Right cardiac atrium (tissue), 5 donors: Measurements from ENCODE around the gene SORL1. TPM values are rescaled to one million over a fixed set of nuclear protein-coding genes. Genes with fewer than 3 reads are reported as not detected.
"Not testable (repeated sequence)": the region's sequence is repeated elsewhere in the genome, so short reads cannot be mapped to it uniquely, and the experiment has no call there.

ENCODE experiments used
- ATAC-seq, 2 donors: fragments of 200-7000 bp; cut with Tn5 transposase; one replicate each; pipeline versions ENCODE4 v1.8.0 to v1.9.1; 2020; ENCODE audit warnings: moderate library complexity in 2 of 2, mild to moderate bottlenecking in 1 of 2
- DNase-seq, 3 donors: peaks; one replicate each; pipeline ENCODE4 v3.0.0-alpha.2; 2020
- H3K27ac ChIP-seq: one replicate; pipeline ENCODE4 v1.5.1; 2013; ENCODE audit warnings: mild to moderate bottlenecking, low read length, control low read depth, moderate library complexity
- H3K27me3 ChIP-seq: one replicate; pipeline ENCODE4 v1.6.1; 2013; ENCODE audit not compliant: control insufficient read depth, insufficient read depth
- H3K4me1 ChIP-seq: one replicate; pipeline ENCODE4 v1.6.1; 2013; ENCODE audit warnings: low read length; ENCODE audit not compliant: control insufficient read depth, insufficient read depth
- H3K4me3 ChIP-seq: one replicate; pipeline ENCODE4 v1.5.1; 2013; ENCODE audit warnings: low read length, control low read depth
- H3K9me3 ChIP-seq: one replicate; pipeline ENCODE4 v1.6.1; 2013; ENCODE audit warnings: low read length; ENCODE audit not compliant: control insufficient read depth
- WGBS: extraction: QIAGEN DNeasy Blood & Tissue Kit; methylation state at CpG from one replicate; pipeline ENCODE4 v1.1.7; 2013; 5-methylcytosine and 5-hydroxymethylcytosine counted together
- intact Hi-C, 4 donors: fragments of 100-400 bp; cut with DNase I; formaldehyde crosslinking; loops; one replicate each; pipeline versions ENCODE4 v1.11.0 to v1.14.0; 2022 to 2023
- polyA plus RNA-seq: library from polyadenylated mRNA; stranded (reverse); fragments of 200-250 nt; gene quantifications from one replicate; pipeline ENCODE4 v1.2.3, GENCODE V29; 2013
- total RNA-seq, 4 donors: library from RNA; stranded (reverse); fragmentation: NEBNext Ultra II Directional; extraction: Animal tissue kit (Norgen Biotek cat#: 25700); gene quantifications; one replicate each; pipeline ENCODE4 v1.2.1, GENCODE V29; 2021
- donor health status: healthy with polysubstance abuse.
- donor health status: DM: no; HTN: yes; CAD: no.
- donor health status: DM: no; HTN: no; CAD: no.
- donor health status: DM: no; HTN: yes; CAD: no; lungs with severe emphysema.
- donor health status: DM: yes; HTN: yes; CAD: no.

Gene SORL1
- total and polyA plus RNA-seq, 5 donors: 0.57 to 9.2 (median 5.3) TPM

- Histone ChIP-seq H3K9me3 (no peaks in the 10 kb centered on the region), H3K4me1 (no peaks in the 10 kb centered on the region), H3K27ac (no peak overlapping the region), H3K4me3 (no peak overlapping the region), H3K27me3 (no peaks in the 10 kb centered on the region)
- no peak for DNase-seq
- WGBS: 87% methylated on average over 6 of the region's 6 CpGs
- intact Hi-C loops: no loop called here
- no peak for ATAC-seq
Measured at GRCh38 chr11:121488641-121489040, 36.5 kb downstream of the SORL1 start.

DNA sequence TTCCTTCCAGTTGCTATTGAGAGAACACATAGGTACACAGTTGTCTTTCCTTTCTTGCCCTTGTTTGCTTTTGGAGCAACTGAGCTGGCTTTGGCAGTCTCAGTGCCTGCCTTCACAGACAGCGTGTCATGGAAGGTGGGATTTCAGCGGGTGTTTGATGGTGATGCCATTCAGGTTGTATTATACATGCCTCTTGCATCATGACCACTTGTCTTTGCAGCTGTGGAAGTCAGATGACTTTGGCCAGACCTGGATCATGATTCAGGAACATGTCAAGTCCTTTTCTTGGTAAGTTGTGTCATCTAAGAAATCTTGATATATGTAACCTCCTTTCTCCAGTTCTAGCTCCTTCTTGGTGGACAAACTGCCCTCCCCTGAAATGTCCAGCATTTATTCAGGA lies 37.7 kb downstream of the SORL1 start:
- ATAC-seq (no peak), DNase-seq (no peak)
- intact Hi-C loops: no loop called here
- Histone ChIP-seq H3K4me3 (no peak overlapping the region), H3K27ac (no peak overlapping the region), H3K9me3 (no peaks in the 10 kb centered on the region), H3K27me3 (no peaks in the 10 kb centered on the region), H3K4me1 (no peaks in the 10 kb centered on the region)
- 94% methylated on average over 2 of the region's 2 CpGs for WGBS

DNA sequence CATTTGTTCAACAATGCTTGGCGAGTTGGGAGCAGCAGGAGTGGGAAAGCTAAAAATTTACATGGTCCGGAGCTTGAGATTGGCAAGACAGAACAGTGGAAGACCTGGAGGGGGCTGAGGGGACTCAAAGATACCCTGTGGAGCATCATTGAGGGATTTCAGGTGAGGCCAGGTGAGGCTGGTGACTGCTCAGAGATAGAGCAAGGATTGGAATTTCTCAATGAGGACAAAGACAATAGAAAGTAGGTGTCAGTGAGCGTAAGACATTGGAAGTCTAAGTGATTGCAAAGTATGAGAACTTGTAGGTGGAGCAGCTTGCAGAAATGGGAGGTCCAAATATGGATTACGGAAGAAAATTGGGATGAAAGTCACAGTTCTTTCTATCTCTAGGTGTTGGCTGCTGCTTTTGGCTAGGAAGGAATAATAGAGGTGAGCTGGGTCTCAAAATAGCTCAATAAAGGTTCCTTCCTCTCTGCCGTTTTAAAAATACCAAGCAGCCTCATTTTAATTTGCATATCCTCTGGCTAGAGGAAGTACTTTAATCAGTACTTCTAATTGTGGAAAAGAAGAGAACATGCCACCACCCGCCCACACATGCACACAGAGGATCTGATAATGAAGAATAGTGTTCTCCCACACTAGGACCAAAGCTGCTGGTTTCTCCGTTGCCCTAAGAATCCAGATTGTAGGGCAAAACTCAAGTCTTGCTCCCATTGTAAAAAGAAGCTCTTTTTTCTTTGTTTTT lies 42.4 kb downstream of the SORL1 start:
- 64% methylated on average over 7 of the region's 7 CpGs for WGBS
- H3K27ac ChIP-seq: no peak overlapping the region

GRCh38 chr11:121497176-121497998 lies 45.3 kb downstream of the SORL1 start:
- Histone ChIP-seq H3K27me3 (no peaks in the 10 kb centered on the region), H3K4me3 (no peak overlapping the region), H3K9me3 (no peaks in the 10 kb centered on the region), H3K27ac (no peak overlapping the region), H3K4me1 (no peaks in the 10 kb centered on the region)
- ATAC-seq (no peak), DNase-seq (no peak)
- 65% methylated on average over 5 of the region's 5 CpGs for WGBS
- intact Hi-C loops: no loop called here

More for the DNA sequence above, 42.4 kb downstream of the SORL1 start:
- intact Hi-C loops: no loop called here
- Histone ChIP-seq H3K27me3 (no peaks in the 10 kb centered on the region), H3K9me3 (no peaks in the 10 kb centered on the region), H3K4me3 (no peak overlapping the region), H3K4me1 (no peaks in the 10 kb centered on the region)
- ATAC-seq (no peak), DNase-seq (no peak)

- DNase-seq (no peak), ATAC-seq (no peak)
- Histone ChIP-seq H3K4me1 (no peaks in the 10 kb centered on the region), H3K27ac (no peak overlapping the region), H3K4me3 (no peak overlapping the region), H3K27me3 (no peaks in the 10 kb centered on the region), H3K9me3 (no peaks in the 10 kb centered on the region)
- 18% methylated on average over 2 of the region's 2 CpGs for WGBS
- intact Hi-C loops: no loop called here
Measured at GRCh38 chr11:121499405-121499804, 47.3 kb downstream of the SORL1 start.

- Histone ChIP-seq H3K27me3 (no peaks in the 10 kb centered on the region), H3K9me3 (no peaks in the 10 kb centered on the region), H3K4me1 (no peaks in the 10 kb centered on the region), H3K27ac (no peak overlapping the region), H3K4me3 (no peak overlapping the region)
- intact Hi-C loops: no loop called here
- ATAC-seq: no peak
- DNase-seq: no peak
- WGBS: 47% methylated on average over 2 of the region's 2 CpGs
Measured at GRCh38 chr11:121500275-121500674, 48.2 kb downstream of the SORL1 start.

DNA sequence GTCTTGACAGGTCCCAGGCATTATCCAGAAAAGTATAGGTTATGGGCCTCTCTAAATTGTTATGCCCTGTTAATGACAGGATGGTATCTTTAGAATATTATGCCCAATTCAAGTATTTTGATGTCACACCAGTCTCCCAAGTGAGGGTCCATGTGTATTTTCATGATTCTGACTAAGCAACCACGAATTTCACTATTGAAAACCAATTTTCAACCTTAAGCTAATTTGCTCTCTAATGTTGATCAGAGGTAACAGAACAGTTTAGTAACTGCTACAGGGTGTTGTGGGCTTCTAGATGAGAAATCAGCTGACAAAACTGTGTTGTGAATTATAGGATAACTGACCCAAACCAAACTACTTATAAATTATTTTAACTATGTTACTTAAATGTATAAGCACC lies 48.6 kb downstream of the SORL1 start:
- intact Hi-C loops: no loop called here
- WGBS: 73% methylated on average over 1 of the region's 1 CpG
- DNase-seq (no peak), ATAC-seq (no peak)
- no peak overlapping the region for H3K27ac ChIP-seq
- H3K4me1 ChIP-seq: no peaks in the 10 kb centered on the region
- H3K27me3 ChIP-seq: no peaks in the 10 kb centered on the region
- H3K4me3 ChIP-seq: no peak overlapping the region
- no peaks in the 10 kb centered on the region for H3K9me3 ChIP-seq

GRCh38 chr11:121503051-121503450 lies 50.9 kb downstream of the SORL1 start:
- H3K9me3 ChIP-seq: no peaks in the 10 kb centered on the region
- no peaks in the 10 kb centered on the region for H3K4me1 ChIP-seq
- no peak overlapping the region for H3K27ac ChIP-seq
- no peaks in the 10 kb centered on the region for H3K27me3 ChIP-seq
- no peak for ATAC-seq
- H3K4me3 ChIP-seq: no peak overlapping the region
- 85% methylated on average over 3 of the region's 3 CpGs for WGBS
- no peak for DNase-seq
- intact Hi-C loops: no loop called here

GRCh38 chr11:121506237-121506636 lies 54.1 kb downstream of the SORL1 start:
- intact Hi-C loops, H3K9me3 ChIP-seq, H3K4me1 ChIP-seq, ATAC-seq, DNase-seq, H3K4me3 ChIP-seq, H3K27me3 ChIP-seq, H3K27ac ChIP-seq: not testable (repeated sequence)
- 90% methylated on average over 1 of the region's 1 CpG for WGBS

DNA sequence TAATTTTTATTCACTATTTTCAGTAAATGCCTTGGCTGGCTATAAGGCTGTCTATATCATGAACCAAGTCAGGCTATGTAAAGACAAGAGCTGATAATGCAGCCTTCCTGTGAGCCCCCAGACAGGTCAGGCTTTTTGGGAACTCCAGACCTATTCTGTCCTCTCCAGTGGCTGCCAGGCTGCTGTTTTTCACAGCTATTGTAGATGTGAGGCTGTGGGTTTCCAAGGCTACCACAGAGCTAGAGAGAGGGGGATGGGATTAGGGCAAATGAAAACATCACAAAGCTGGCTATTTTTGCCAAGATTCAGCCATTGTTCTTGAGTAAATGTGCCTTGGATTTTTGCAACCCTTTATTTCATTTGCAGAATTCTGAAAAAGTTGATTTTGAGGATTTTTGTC lies 56.3 kb downstream of the SORL1 start:
- peaks cover 4% of the 10 kb centered on the region for H3K4me1 ChIP-seq
- H3K4me3 ChIP-seq: no peak overlapping the region
- ATAC-seq (no peak), DNase-seq (no peak)
- intact Hi-C loops: no loop called here
- no peaks in the 10 kb centered on the region for H3K27me3 ChIP-seq
- H3K9me3 ChIP-seq: no peaks in the 10 kb centered on the region
- no peak overlapping the region for H3K27ac ChIP-seq

DNA sequence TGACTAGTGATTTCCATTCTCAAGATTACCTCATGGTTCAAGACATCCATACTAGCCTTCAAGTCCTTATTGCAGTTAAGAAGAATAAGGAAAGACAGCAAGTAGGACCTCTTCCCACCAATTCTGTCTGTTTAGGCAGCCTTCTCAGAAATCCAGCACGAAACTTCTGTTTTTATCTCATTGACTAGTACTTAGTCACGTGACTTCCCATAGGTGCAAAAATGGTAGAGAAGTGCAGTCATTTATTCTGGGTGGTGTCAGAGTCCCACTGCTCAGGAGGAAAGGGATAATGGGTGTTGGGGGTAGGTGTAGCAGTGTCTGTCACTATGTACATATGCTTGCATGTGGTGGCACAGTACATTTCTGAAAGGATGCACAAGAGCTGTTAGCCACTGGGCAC lies 58.3 kb downstream of the SORL1 start:
- intact Hi-C loops: no loop called here
- Histone ChIP-seq H3K4me1 (peaks cover 4% of the 10 kb centered on the region), H3K27me3 (no peaks in the 10 kb centered on the region), H3K27ac (no peak overlapping the region), H3K9me3 (no peaks in the 10 kb centered on the region), H3K4me3 (no peak overlapping the region)
- ATAC-seq (no peak), DNase-seq (no peak)
- 82% methylated on average over 2 of the region's 2 CpGs for WGBS
